ENCODE measurements around the gene METTL5.
"Not testable (repeated sequence)": the region's sequence is repeated elsewhere in the genome, so short reads cannot be mapped to it uniquely, and the experiment has no call there.

Gene METTL5

GRCh38 chr2:169865492-169865891 lies 40.8 kb upstream of the METTL5 start:
- Histone ChIP-seq H3K9me3 (no peaks in the 10 kb centered on the region), H3K4me3 (ENCODE audit: low read depth in 1 of 2, low read length in 1 of 2) (no peak overlapping the region), H3K36me3 (no peaks in the 10 kb centered on the region), H3K27ac (no peak overlapping the region), H3K27me3 (no peaks in the 10 kb centered on the region), H3K4me1 (ENCODE audit: control insufficient read depth in 1 of 2, insufficient read depth in 1 of 2, low read depth in 1 of 2, low read length in 1 of 2) (no peaks in the 10 kb centered on the region)
- no peak for TF ChIP-seq CTCF (IDR thresholded peaks at IDR 0.05)

GRCh38 chr2:169862816-169863215 lies 38.1 kb upstream of the METTL5 start:
- no peak overlapping the region for H3K27ac ChIP-seq
- H3K4me1 ChIP-seq (ENCODE audit: control insufficient read depth in 1 of 2, insufficient read depth in 1 of 2, low read depth in 1 of 2, low read length in 1 of 2) = no peaks in the 10 kb centered on the region
- H3K36me3 ChIP-seq = no peaks in the 10 kb centered on the region
- H3K4me3 ChIP-seq (ENCODE audit: low read depth in 1 of 2, low read length in 1 of 2) = no peak overlapping the region
- no peaks in the 10 kb centered on the region for H3K9me3 ChIP-seq
- TF ChIP-seq CTCF (IDR thresholded peaks at IDR 0.05) = no peak
- no peaks in the 10 kb centered on the region for H3K27me3 ChIP-seq

- Histone ChIP-seq H3K4me3 (ENCODE audit: low read depth in 1 of 2, low read length in 1 of 2) (no peak overlapping the region), H3K4me1 (ENCODE audit: control insufficient read depth in 1 of 2, insufficient read depth in 1 of 2, low read depth in 1 of 2, low read length in 1 of 2) (no peaks in the 10 kb centered on the region), H3K27ac (no peak overlapping the region), H3K27me3 (no peaks in the 10 kb centered on the region), H3K9me3 (no peaks in the 10 kb centered on the region), H3K36me3 (no peaks in the 10 kb centered on the region)
- no peak for TF ChIP-seq CTCF (IDR thresholded peaks at IDR 0.05)
These were observed 35.4 kb upstream of the METTL5 start for GRCh38 chr2:169860149-169860548.

GRCh38 chr2:169859423-169859822 lies 34.7 kb upstream of the METTL5 start:
- TF ChIP-seq CTCF (IDR thresholded peaks at IDR 0.05) = no peak
- no peaks in the 10 kb centered on the region for H3K9me3 ChIP-seq
- no peak overlapping the region for H3K4me3 ChIP-seq (ENCODE audit: low read depth in 1 of 2, low read length in 1 of 2)
- H3K27me3 ChIP-seq = no peaks in the 10 kb centered on the region
- H3K4me1 ChIP-seq (ENCODE audit: control insufficient read depth in 1 of 2, insufficient read depth in 1 of 2, low read depth in 1 of 2, low read length in 1 of 2) = no peaks in the 10 kb centered on the region
- no peak overlapping the region for H3K27ac ChIP-seq
- H3K36me3 ChIP-seq = no peaks in the 10 kb centered on the region

- not testable (repeated sequence) for H3K27me3 ChIP-seq, H3K9me3 ChIP-seq
These were observed 30.9 kb upstream of the METTL5 start for GRCh38 chr2:169855281-169856258.

GRCh38 chr2:169853041-169853668 lies 28.4 kb upstream of the METTL5 start:
- no peaks in the 10 kb centered on the region for H3K27me3 ChIP-seq
- H3K4me1 ChIP-seq (ENCODE audit: control insufficient read depth in 1 of 2, insufficient read depth in 1 of 2, low read depth in 1 of 2, low read length in 1 of 2) = peaks cover 5 to 8% of the 10 kb centered on the region in 2 experiments
- H3K36me3 ChIP-seq = no peaks in the 10 kb centered on the region
- peak overlapping the region; percentile 44 for H3K27ac ChIP-seq
- no peak for TF ChIP-seq CTCF (IDR thresholded peaks at IDR 0.05)
- no peak overlapping the region for H3K4me3 ChIP-seq (ENCODE audit: low read depth in 1 of 2, low read length in 1 of 2)
- no peaks in the 10 kb centered on the region for H3K9me3 ChIP-seq

More at GRCh38 chr2:169855281-169856258, 30.9 kb upstream of the METTL5 start:
- not testable (repeated sequence) for H3K4me3 ChIP-seq (ENCODE audit: low read depth in 1 of 2, low read length in 1 of 2); H3K27ac ChIP-seq; H3K4me1 ChIP-seq (ENCODE audit: control insufficient read depth in 1 of 2, insufficient read depth in 1 of 2, low read depth in 1 of 2, low read length in 1 of 2); H3K36me3 ChIP-seq

All from neutrophil (primary cell).